HG02759 (cell line): ENCODE data around the gene ZC3HAV1.
"Not testable (repeated sequence)": the region's sequence is repeated elsewhere in the genome, so short reads cannot be mapped to it uniquely, and the experiment has no call there.

Experiments used
- ATAC-seq: cut with Tn5 transposase; IDR thresholded peaks from one replicate; pipeline ENCODE4 v1.9.1; 2021; ENCODE audit warnings: mild to moderate bottlenecking, moderate library complexity; ENCODE audit not compliant: unreplicated experiment

Gene ZC3HAV1

DNA sequence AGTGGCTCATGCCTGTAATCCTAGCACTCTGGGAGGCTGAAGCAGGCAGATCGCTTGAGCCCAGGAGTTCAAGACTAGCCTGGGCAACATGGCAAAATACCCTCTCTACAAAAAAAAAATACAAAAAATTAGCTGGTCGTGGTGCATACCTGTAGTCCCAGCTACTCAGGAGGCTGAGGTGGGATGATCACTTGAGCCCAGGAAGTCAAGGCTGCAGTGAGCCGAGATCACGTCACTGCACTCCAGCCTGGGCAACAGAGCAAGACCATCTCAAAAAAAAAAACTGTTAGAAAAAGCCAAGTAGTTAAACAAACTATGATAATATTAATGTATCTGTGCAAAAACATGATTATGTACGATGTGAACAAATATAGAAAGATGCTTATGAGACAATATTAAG lies 83.7 kb downstream of the ZC3HAV1 start:
- ATAC-seq = not testable (repeated sequence)

DNA sequence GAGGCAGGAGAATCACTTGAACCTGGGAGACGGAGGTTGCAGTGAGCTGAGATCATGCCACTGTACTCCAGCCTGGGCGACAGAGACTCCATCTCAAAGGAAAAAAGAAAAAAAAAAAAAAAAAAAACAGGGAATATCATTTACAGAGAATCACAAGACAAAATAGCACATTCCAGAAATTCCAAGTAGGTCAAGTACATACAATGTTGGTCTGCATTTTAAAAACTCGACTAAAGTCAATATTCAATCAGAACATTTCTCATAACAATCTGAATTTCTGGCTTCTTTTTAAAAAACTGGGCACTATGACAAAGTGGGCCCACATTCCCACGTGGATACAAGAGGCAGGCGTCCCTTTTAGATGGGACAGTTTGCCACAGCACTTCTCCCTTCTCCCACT lies 86.4 kb downstream of the ZC3HAV1 start:
- ATAC-seq = no peak

DNA sequence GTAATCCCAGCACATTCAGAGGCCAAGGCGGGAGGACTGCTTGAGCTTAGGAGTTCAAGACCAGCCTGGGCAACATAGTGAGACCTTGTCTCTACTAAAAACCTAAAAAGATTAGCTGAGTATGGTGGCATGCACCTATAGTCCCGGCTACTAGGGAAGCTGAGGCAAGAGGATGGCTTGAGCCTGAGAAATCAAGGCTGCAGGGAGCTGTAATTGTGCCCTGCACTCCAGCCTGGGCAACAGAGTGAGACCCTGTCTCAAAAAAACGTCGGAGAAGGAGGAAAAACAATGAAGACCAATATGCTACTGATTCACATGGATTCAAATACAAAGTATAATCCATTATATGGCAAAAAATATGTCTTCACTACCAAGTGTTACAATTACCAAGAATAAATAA lies 87.2 kb downstream of the ZC3HAV1 start:
- no peak for ATAC-seq

DNA sequence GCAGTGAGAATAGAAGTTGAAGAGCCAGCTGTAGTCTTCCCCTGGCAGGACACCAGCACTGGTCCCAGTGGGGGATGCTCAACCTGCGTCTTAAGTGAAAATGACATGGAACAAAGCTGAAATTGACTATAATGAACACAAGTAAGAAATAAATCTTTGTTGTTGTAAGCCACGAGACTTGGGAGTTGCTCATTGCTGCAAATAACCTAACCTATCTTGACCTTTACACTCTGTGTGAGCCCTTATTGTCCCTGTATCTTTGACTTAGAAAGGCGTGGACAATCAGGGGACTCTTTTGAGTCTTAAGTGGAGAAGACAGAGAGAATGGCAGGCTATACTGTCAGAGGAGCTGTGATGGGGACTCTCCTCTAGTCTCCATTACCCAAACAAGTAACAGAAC lies 90.6 kb downstream of the ZC3HAV1 start:
- ATAC-seq = no peak

DNA sequence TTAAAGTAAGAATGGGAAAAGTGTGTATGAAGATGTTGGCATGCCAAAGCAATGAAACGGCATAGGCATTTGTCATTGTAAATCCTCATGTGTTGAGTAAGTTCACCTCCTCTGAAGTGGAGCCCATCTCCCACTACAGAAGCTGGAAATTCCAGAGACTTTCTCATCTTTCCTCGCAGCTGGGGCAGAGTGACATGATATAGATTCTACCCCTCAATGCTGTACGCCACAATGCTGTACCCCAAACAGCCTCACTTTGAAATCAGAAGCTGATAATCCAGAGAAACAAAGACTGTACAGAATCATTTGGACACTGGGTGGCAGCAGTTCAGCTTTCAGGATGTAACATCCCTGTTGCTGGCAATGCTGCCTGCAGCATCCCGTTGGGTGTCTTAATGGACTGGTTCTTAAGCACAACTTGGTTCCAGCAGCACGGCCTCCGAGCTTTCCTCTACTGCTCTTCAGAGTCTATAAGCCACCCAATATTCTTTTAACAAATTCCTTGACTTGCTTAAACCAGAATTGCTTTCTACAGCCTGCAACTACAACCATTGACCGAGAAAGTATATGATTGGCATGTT lies 92.5 kb downstream of the ZC3HAV1 start:
- peak; percentile 91 for ATAC-seq

DNA sequence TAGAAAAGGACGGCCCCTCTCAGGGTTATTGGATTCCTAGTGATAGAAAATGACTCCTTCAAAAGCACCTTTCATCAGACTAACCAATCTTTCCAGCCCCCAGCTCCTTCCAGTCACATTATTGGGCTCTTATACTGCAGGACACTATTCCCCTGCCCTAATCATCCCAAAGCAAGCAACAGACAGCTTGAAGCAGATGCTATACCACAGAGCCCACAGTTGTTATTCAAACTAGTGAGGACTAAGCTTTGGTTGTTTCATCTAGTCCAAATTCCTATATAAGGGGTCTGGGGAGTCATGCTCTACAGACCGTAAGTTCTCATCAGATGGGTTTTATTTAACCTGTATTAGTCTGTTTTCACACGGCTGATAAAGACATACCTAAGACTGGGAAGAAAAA lies 98.1 kb downstream of the ZC3HAV1 start:
- ATAC-seq = no peak

DNA sequence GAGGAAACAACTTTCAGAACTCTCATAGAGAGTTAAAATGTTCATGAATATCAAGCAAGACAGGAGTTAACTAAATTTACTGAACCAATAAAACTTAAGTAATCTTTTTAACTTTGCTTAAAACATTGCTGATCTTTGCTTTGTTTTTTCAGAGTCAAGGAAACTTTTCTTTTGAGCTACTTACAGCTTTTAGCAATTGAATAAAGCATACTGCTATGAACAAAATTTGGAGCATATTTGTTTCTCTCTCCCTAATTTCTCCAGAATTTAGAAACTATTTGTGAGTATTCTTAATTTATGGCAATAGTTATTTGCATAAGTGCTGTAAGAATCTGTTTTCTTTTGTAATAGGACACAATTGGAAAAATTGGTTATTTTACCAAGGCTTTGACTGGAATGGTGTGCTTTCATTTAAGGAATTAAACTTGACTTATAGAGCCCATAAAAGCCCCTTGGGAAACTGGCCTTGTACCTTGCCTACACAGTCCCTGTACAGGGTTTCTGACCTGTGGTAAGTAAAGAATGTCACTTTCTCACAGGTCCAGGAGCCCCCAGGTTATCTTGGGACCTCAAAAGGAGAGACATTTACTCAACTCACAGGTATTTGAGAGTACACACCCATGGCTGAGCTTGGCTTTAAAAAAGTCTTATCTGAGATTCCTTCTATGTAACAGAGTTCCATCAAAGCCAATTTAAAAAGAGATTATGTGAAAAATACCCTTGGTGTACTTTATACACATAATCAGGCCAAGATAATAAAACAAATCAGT lies 105.0 kb downstream of the ZC3HAV1 start:
- ATAC-seq = no peak

DNA sequence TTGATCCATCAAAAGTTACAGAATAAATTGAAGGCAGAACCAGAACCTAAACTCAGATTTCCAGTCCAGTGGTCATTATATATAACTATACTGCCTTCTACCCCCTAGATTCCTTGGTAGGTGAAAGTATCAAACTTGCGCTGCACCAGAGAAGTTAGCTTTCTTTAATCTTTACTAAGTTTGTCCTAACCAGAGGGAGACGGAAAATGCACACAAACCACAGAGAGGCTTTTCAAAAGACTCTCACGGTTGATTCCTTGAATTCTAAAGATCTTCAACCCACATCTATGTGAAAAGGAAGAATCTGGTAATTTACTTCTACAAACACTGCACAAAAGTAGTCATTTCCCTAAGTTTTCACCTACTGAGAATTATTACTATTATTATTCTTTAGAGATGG lies 110.1 kb downstream of the ZC3HAV1 start:
- no peak for ATAC-seq
